GM23338 (cell line): ENCODE data around the gene REEP6. TPM values are rescaled to one million over a fixed set of nuclear protein-coding genes. Genes with fewer than 3 reads are reported as not detected.
A peak's percentile ranks its signal among the peaks of the same experiment; 100 is the strongest.

ENCODE experiments used
- ATAC-seq: fragments of 200-7000 bp; cut with Tn5 transposase; 3 replicates; pipeline ENCODE4 v1.9.1; 2020
- DNase-seq: peaks from one replicate; pipeline ENCODE4 v3.0.0-alpha.2; 2015; ENCODE audit warnings: low spot score
- H2AFZ ChIP-seq: fragments of 200-600 bp; sonication (generic); 2 replicates; pipeline ENCODE4 v1.8.0; 2016; ENCODE audit warnings: antibody characterized with exemption, mild to moderate bottlenecking, moderate library complexity
- H3F3A ChIP-seq: fragments of 200-600 bp; sonication (generic); replicated peaks from 2 replicates; pipeline ENCODE4 v1.8.0; 2017; ENCODE audit warnings: antibody characterized with exemption, mixed run types, low read depth
- H3K27ac ChIP-seq: fragments of 200-600 bp; sonication (generic); 2 replicates; pipeline ENCODE4 v1.6.1; 2016; ENCODE audit warnings: low read depth
- H3K27me3 ChIP-seq: fragments of 200-600 bp; sonication (generic); 2 replicates; pipeline ENCODE4 v1.8.0; 2016; ENCODE audit warnings: mild to moderate bottlenecking, mixed run types, moderate library complexity; ENCODE audit not compliant: insufficient read depth
- H3K36me3 ChIP-seq: fragments of 200-600 bp; sonication (generic); 2 replicates; pipeline ENCODE4 v1.8.0; 2016; ENCODE audit warnings: mild to moderate bottlenecking; ENCODE audit not compliant: insufficient read depth
- H3K4me1 ChIP-seq: fragments of 200-600 bp; sonication (generic); 2 replicates; pipeline ENCODE4 v1.8.0; 2016; ENCODE audit warnings: mild to moderate bottlenecking, moderate library complexity; ENCODE audit not compliant: insufficient read depth
- H3K4me2 ChIP-seq: fragments of 200-600 bp; sonication (generic); 2 replicates; pipeline ENCODE4 v1.7.1; 2017; ENCODE audit warnings: mixed run types
- H3K4me3 ChIP-seq: fragments of 200-600 bp; sonication (generic); 2 replicates; pipeline ENCODE4 v1.6.1; 2016; ENCODE audit warnings: mixed run types
- H3K79me2 ChIP-seq: fragments of 200-600 bp; sonication (generic); replicated peaks from 2 replicates; pipeline ENCODE4 v1.8.0; 2017; ENCODE audit warnings: mild to moderate bottlenecking; ENCODE audit not compliant: insufficient read depth
- H3K9me2 ChIP-seq: fragments of 200-600 bp; sonication (generic); 2 replicates; pipeline ENCODE4 v1.8.0; 2017; ENCODE audit not compliant: insufficient read depth
- H4K20me1 ChIP-seq: fragments of 200-600 bp; sonication (generic); replicated peaks from 2 replicates; pipeline ENCODE4 v1.8.0; 2017; ENCODE audit warnings: mild to moderate bottlenecking; ENCODE audit not compliant: insufficient read depth
- H3K27ac Mint-ChIP-seq: 2 replicates; pipeline ENCODE4 v1.8.0; 2020; ENCODE audit warnings: inconsistent platforms, mild to moderate bottlenecking, moderate library complexity, mixed read lengths
- H3K27me3 Mint-ChIP-seq: 3 replicates; pipeline ENCODE4 v1.8.0; 2022; ENCODE audit warnings: low read depth, mild to moderate bottlenecking, moderate library complexity, mixed read lengths, inconsistent platforms; ENCODE audit not compliant: insufficient read depth, poor library complexity
- H3K36me3 Mint-ChIP-seq: 3 replicates; pipeline ENCODE4 v1.8.0; 2021; ENCODE audit warnings: low read depth, mild to moderate bottlenecking, inconsistent platforms, moderate library complexity, mixed read lengths
- H3K4me1 Mint-ChIP-seq: 3 replicates; pipeline ENCODE4 v1.8.0; 2020; ENCODE audit warnings: mild to moderate bottlenecking, inconsistent platforms, mixed read lengths
- H3K4me3 Mint-ChIP-seq: 3 replicates; pipeline ENCODE4 v1.8.0; 2021; ENCODE audit warnings: moderate library complexity, mild to moderate bottlenecking, inconsistent platforms, mixed read lengths
- H3K9me3 Mint-ChIP-seq: 3 replicates; pipeline ENCODE4 v1.8.0; 2020; ENCODE audit warnings: moderate library complexity, mild to moderate bottlenecking, inconsistent platforms, mixed read lengths
- CREB1 ChIP-seq: fragments of 250-450 bp; sonication (Bioruptor Pico); IDR thresholded peaks from 2 replicates; pipeline ENCODE4 v1.5.0; 2020; ENCODE audit warnings: low read depth, mild to moderate bottlenecking, moderate library complexity
- ETS1 ChIP-seq: IDR thresholded peaks from 2 replicates; pipeline ENCODE4 v1.6.1; 2016; ENCODE audit warnings: antibody characterized with exemption
- EZH2 ChIP-seq: fragments of 200-600 bp; sonication (generic); IDR thresholded peaks from one replicate; pipeline ENCODE4 v1.8.0; 2017; ENCODE audit warnings: antibody characterized with exemption, mild to moderate bottlenecking, low read depth; ENCODE audit not compliant: unreplicated experiment
- NANOG ChIP-seq: IDR thresholded peaks from 2 replicates; pipeline ENCODE4 v1.6.1; 2016; ENCODE audit warnings: antibody characterized with exemption, borderline replicate concordance
- POLR2AphosphoS5 ChIP-seq: IDR thresholded peaks from 2 replicates; pipeline ENCODE4 v1.6.1; 2016; ENCODE audit warnings: antibody characterized with exemption, low read depth
- STAT1 ChIP-seq: IDR thresholded peaks from one replicate; pipeline ENCODE4 v1.6.1; 2016; ENCODE audit warnings: antibody characterized with exemption; ENCODE audit not compliant: unreplicated experiment
- ZNF462 ChIP-seq: fragments of 250-450 bp; sonication (Bioruptor Pico); IDR thresholded peaks from 2 replicates; pipeline ENCODE4 v1.5.0; 2020; ENCODE audit warnings: mild to moderate bottlenecking, moderate library complexity
- polyA plus RNA-seq: library from polyadenylated mRNA; unstranded; fragments of >200 nt; fragmentation: Nextera tagmentation; extraction: Ambion mirVana; gene quantifications from 2 replicates; pipeline ENCODE4 v1.2.1, GENCODE V29; 2016
- total RNA-seq: library from RNA; depleted of rRNA; stranded (reverse); fragments of >200 nt; shearing (Covaris generic); gene quantifications from 2 replicates; pipeline ENCODE4 v1.2.3, GENCODE V29; 2014
- TF ChIP-seq, protein P1 (sequence below), 2 experiments: fragments of 200-600 bp in 1 of 2; sonication (generic) in 1 of 2; conservative IDR thresholded peaks; 2 replicates each; pipeline versions ENCODE4 v1.5.1 to v1.6.1; 2016 to 2017; ENCODE audit warnings: antibody characterized with exemption in 2 of 2, low read depth in 2 of 2, mild to moderate bottlenecking in 2 of 2, moderate library complexity in 1 of 2

REEP6 gene
- total and polyA plus RNA-seq, 2 experiments from 2014 or later: 15.2 to 20.0 TPM

- H3K9me3 Mint-ChIP-seq: no peaks in the 10 kb centered on the region
- H3F3A ChIP-seq: no peaks in the 10 kb centered on the region
- H3K9me2 ChIP-seq: no peaks in the 10 kb centered on the region
- peak overlapping the region; percentile 68 for H3K4me3 ChIP-seq
- DNase-seq (no peak), ATAC-seq (no peak)
- H3K27me3 ChIP-seq: peaks cover 14% of the 10 kb centered on the region
- no peaks in the 10 kb centered on the region for H3K36me3 Mint-ChIP-seq
- H3K27ac ChIP-seq: no peak overlapping the region
- no peaks in the 10 kb centered on the region for H4K20me1 ChIP-seq
- H3K4me1 ChIP-seq: 0 out of 2 replicates have a peak, but pooled peaks cover 4% of the 10 kb centered on the region
- no peaks in the 10 kb centered on the region for H3K36me3 ChIP-seq
- H3K27me3 Mint-ChIP-seq: peaks cover 24% of the 10 kb centered on the region
- H2AFZ ChIP-seq: no peak overlapping the region
- peaks cover 6% of the 10 kb centered on the region for H3K4me1 Mint-ChIP-seq
- H3K4me2 ChIP-seq: peak overlapping the region; percentile 82
- H3K27ac Mint-ChIP-seq: no peak overlapping the region
- peak overlapping the region; percentile 78 for H3K4me3 Mint-ChIP-seq
- TF ChIP-seq EZH2: no peak
- no peak for TF ChIP-seq ETS1
- TF ChIP-seq NANOG: no peak
- TF ChIP-seq STAT1: no peak
- TF ChIP-seq ZNF462 (CRISPR knock-in tag): no peak
- no peak for TF ChIP-seq CREB1 (CRISPR knock-in tag)
- TF ChIP-seq, protein P1, sequence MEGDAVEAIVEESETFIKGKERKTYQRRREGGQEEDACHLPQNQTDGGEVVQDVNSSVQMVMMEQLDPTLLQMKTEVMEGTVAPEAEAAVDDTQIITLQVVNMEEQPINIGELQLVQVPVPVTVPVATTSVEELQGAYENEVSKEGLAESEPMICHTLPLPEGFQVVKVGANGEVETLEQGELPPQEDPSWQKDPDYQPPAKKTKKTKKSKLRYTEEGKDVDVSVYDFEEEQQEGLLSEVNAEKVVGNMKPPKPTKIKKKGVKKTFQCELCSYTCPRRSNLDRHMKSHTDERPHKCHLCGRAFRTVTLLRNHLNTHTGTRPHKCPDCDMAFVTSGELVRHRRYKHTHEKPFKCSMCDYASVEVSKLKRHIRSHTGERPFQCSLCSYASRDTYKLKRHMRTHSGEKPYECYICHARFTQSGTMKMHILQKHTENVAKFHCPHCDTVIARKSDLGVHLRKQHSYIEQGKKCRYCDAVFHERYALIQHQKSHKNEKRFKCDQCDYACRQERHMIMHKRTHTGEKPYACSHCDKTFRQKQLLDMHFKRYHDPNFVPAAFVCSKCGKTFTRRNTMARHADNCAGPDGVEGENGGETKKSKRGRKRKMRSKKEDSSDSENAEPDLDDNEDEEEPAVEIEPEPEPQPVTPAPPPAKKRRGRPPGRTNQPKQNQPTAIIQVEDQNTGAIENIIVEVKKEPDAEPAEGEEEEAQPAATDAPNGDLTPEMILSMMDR (conservative IDR thresholded peaks at IDR 0.05; ENCODE audit: low read depth in 2 of 2): no peak
- TF ChIP-seq POLR2AphosphoS5: no peak
- no peaks in the 10 kb centered on the region for H3K79me2 ChIP-seq
Measured at GRCh38 chr19:1491849-1492170, 829 bp downstream of the REEP6 start.
